ENCODE data around the gene RFX3. TPM values are rescaled to one million over a fixed set of nuclear protein-coding genes. Genes with fewer than 3 reads are reported as not detected.
"Not testable (repeated sequence)": the region's sequence is repeated elsewhere in the genome, so short reads cannot be mapped to it uniquely, and the experiment has no call there.

Gene RFX3
- total and polyA plus RNA-seq, 3 donors from 2014 or later = 29.7 to 45.3 (median 30.7) TPM

- intact Hi-C loops (cut with DNase I; ENCODE audit: low total_unique reads) = no loop called here
- WGBS, 2 donors = 89 to 95% methylated on average over 2 of the region's 2 CpGs
- no peaks in the 10 kb centered on the region for H3K4me1 ChIP-seq
- no peak overlapping the region for H3K4me3 ChIP-seq
- no peaks in the 10 kb centered on the region for H3K27me3 ChIP-seq
- no peaks in the 10 kb centered on the region for H3K36me3 ChIP-seq (ENCODE audit: low read depth, missing control alignments)
- no peak for DNase-seq
- H3K9me3 ChIP-seq = no peaks in the 10 kb centered on the region
- H3K27ac ChIP-seq = no peak overlapping the region
- TF ChIP-seq POLR2A (IDR thresholded peaks at IDR 0.05) (no peak), CTCF (IDR thresholded peaks at IDR 0.05) (no peak)
These were observed 196.4 kb downstream of the RFX3 start for GRCh38 chr9:3329361-3329760.

- WGBS, 2 donors = 56 to 61% methylated on average over 2 of the region's 2 CpGs
- no peaks in the 10 kb centered on the region for H3K36me3 ChIP-seq (ENCODE audit: low read depth, missing control alignments)
- H3K27ac ChIP-seq = no peak overlapping the region
- TF ChIP-seq POLR2A (IDR thresholded peaks at IDR 0.05) = no peak
- TF ChIP-seq CTCF (IDR thresholded peaks at IDR 0.05) = no peak
- H3K27me3 ChIP-seq = no peaks in the 10 kb centered on the region
- H3K9me3 ChIP-seq = no peaks in the 10 kb centered on the region
- intact Hi-C loops (cut with DNase I; ENCODE audit: low total_unique reads) = no loop called here
- H3K4me1 ChIP-seq = no peaks in the 10 kb centered on the region
- no peak overlapping the region for H3K4me3 ChIP-seq
- no peak for DNase-seq
These were observed 202.1 kb downstream of the RFX3 start for GRCh38 chr9:3323714-3324113.

- intact Hi-C loops (cut with DNase I; ENCODE audit: low total_unique reads) = no loop called here
- WGBS, 2 donors = 85 to 96% methylated on average over 4 of the region's 4 CpGs
- TF ChIP-seq POLR2A (IDR thresholded peaks at IDR 0.05) (no peak), CTCF (IDR thresholded peaks at IDR 0.05) (no peak)
These were observed 204.6 kb downstream of the RFX3 start for GRCh38 chr9:3321186-3321585.

GRCh38 chr9:3312595-3312994, 213.2 kb downstream of the RFX3 start:
- WGBS, 2 donors = 96 to 97% methylated on average over 9 of the region's 9 CpGs
- H3K9me3 ChIP-seq; DNase-seq; H3K36me3 ChIP-seq (ENCODE audit: low read depth, missing control alignments); H3K27ac ChIP-seq; H3K27me3 ChIP-seq; intact Hi-C loops (cut with DNase I; ENCODE audit: low total_unique reads); H3K4me1 ChIP-seq; H3K4me3 ChIP-seq: not testable (repeated sequence)

More at GRCh38 chr9:3321186-3321585, 204.6 kb downstream of the RFX3 start:
- Histone ChIP-seq H3K4me3 (no peak overlapping the region), H3K27me3 (no peaks in the 10 kb centered on the region), H3K4me1 (no peaks in the 10 kb centered on the region), H3K36me3 (ENCODE audit: low read depth, missing control alignments) (no peaks in the 10 kb centered on the region), H3K9me3 (no peaks in the 10 kb centered on the region), H3K27ac (no peak overlapping the region)
- no peak for DNase-seq

- intact Hi-C loops (cut with DNase I; ENCODE audit: low total_unique reads) = no loop called here
- H3K36me3 ChIP-seq (ENCODE audit: low read depth, missing control alignments) = no peaks in the 10 kb centered on the region
- H3K27me3 ChIP-seq = no peaks in the 10 kb centered on the region
- no peak for TF ChIP-seq CTCF (IDR thresholded peaks at IDR 0.05)
- no peak for TF ChIP-seq POLR2A (IDR thresholded peaks at IDR 0.05)
- H3K27ac ChIP-seq = no peak overlapping the region
- DNase-seq = no peak
- H3K9me3 ChIP-seq = no peaks in the 10 kb centered on the region
- H3K4me1 ChIP-seq = no peaks in the 10 kb centered on the region
- 95% methylated on average over 2 of the region's 2 CpGs for WGBS, 2 donors
- H3K4me3 ChIP-seq = no peak overlapping the region
These were observed 217.2 kb downstream of the RFX3 start for GRCh38 chr9:3308609-3309008.

GRCh38 chr9:3304388-3304787, 221.4 kb downstream of the RFX3 start:
- 80 to 100% methylated on average over 1 of the region's 1 CpG for WGBS, 2 donors
- H3K4me3 ChIP-seq; intact Hi-C loops (cut with DNase I; ENCODE audit: low total_unique reads); H3K27ac ChIP-seq; DNase-seq; H3K9me3 ChIP-seq; H3K36me3 ChIP-seq (ENCODE audit: low read depth, missing control alignments); H3K4me1 ChIP-seq; H3K27me3 ChIP-seq: not testable (repeated sequence)
